GM21526 (cell line): ENCODE measurements around the gene ZNF559.
"Not testable (repeated sequence)": the region's sequence is repeated elsewhere in the genome, so short reads cannot be mapped to it uniquely, and the experiment has no call there.

ENCODE experiments used
- ATAC-seq: cut with Tn5 transposase; IDR thresholded peaks from one replicate; pipeline ENCODE4 v1.9.1; 2021; ENCODE audit warnings: moderate library complexity; ENCODE audit not compliant: unreplicated experiment, low FRiP score

ZNF559 gene

GRCh38 chr19:9323919-9324583 is at the start of gene ZNF559:
Gene ZNF559, plus strand, starts transcription at chr19:9324179. Its CDS starts 14,371 bp downstream, at chr19:9338550.
- peak; percentile 97 for ATAC-seq

DNA sequence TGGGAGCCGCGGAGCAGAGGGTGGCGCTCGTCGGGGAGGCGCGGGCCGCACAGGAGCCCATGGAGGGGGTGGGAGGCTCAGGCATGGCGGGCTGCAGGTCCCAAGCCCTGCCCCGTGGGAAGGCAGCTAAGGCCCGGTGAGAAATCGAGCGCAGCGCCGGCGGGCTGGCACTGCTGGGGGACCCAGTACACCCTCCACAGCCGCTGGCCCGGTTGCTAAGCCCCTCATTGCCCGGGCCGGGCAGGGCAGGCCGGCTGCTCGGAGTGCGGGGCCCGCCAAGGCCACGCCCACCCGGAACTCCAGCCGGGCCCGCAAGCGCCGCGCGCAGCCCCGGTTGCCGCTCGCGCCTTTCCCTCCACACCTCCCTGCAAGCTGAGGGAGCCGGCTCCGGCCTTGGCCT is 40.5 kb upstream of the ZNF559 start:
- ATAC-seq: not testable (repeated sequence)

DNA sequence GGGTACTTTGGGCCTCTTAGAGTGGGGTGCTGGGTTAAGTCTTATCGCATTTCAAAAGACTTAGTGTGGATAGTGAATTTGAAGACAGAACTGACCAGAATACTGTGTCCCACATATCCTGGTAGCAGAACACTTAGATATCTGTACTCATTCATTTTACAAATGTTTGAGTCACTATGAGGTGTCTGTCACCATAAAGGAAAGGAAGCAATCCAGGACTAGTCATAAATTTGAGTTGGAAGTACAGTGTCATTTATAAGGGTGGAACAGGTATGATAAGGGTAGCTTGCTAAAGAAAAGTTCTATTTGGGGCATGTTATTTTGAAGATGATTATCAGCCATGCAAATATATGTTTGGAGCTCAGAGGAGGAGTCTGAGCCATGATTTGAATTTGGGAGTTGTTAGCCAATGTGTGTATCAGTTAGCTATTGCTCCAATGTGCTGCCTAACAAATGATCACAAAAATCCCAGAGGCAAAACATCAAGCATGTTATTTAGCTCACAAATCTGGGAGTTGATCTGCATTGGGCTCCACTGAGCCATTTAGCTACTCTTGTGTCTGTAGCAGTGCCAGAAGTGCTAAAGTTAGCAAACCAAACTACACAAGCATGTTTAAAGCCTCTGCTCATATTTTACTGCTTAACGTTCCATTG is 34.6 kb upstream of the ZNF559 start:
- ATAC-seq: no peak

DNA sequence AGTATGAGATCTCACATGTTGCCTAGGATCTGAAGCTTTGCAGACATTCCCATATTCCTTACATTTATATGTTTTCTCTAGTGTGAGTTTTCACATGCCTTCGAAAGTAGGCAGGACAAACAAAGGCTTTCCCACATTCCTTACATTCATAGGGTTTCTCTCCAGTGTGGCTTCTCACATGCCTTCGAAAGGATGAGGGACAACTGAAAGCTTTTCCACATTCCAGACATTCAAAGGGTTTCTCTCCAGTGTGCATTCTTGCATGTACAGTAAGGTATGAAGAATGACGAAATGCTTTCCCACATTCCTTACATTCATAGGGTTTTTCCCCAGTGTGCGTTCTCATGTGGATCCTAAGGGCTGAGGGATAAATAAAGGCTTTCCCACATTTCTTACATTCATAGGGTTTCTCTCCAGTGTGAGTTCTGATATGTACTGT is 28.5 kb upstream of the ZNF559 start:
- ATAC-seq: no peak

DNA sequence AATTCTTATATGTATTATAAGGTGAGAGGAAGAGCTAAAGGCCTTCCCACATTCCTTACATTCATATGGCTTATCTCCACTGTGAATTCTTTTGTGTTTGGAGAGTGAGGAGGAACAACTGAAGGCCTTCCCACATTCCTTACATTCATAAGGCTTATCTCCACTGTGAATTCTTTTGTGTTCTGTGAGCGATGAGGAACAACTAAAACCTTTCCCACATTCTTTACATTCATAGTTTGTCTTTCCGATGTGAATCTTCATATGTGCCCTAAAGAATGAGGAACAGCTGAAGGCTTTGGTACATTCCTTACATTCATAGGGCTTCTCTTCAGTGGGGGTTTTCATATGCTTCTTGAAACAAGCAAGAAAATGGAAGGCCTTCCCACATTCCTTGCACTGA is 27.6 kb upstream of the ZNF559 start:
- no peak for ATAC-seq

- ATAC-seq: no peak
Observed at GRCh38 chr19:9306443-9306842, 17.5 kb upstream of the ZNF559 start.

GRCh38 chr19:9308091-9308770 is 15.7 kb upstream of the ZNF559 start:
- ATAC-seq: no peak

DNA sequence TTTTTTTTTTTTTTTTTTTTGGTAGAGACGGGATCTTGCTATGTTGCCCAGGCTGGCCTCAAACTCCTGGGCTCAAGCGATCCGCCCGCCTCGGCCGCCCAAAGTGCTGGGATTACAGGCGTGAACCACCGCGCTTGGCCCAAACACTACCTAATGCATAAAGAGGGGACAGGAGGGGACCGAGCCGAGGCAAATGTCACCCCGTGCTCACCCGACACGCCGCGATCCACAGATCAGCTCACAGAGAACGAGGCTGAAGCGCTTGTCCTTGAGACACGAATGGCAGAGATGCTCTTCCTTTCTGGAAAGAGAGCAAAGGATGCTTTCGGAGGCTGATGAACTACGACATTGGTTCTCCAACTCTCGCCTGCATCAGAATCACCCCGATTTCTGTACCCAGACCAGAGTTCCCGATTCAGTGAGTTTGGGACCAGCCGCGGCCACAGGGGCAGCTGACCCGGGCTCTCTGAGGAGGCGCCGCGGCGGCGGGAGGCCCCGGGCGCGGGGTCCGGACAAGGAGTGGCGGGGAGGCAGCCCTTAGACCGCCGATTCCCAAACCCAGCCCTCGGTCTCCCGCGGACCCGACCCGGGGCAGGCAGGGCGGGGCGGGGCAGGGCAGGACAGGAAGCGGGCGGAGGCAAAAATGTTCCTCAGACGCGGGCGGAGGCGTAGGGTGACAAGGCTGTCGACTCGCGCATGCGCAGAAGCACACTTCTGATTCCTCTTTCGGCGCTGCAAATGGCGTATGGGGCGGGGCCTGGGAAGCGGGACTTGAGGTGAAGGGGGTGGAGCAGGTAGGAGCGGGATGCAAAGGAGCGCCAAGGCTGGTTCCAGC is 14.6 kb upstream of the ZNF559 start, which contains the start of gene ZNF699:
TSS of gene ZNF699 (minus strand) at position 700 of the 835 bp plus-strand sequence. CDS start 4,719 bp downstream, outside the sequence.
- peak; percentile 86 for ATAC-seq

- peak; percentile 71 for ATAC-seq
Observed at GRCh38 chr19:9309974-9310446, 14.0 kb upstream of the ZNF559 start.

GRCh38 chr19:9313756-9314155 is 10.2 kb upstream of the ZNF559 start:
- ATAC-seq: no peak

GRCh38 chr19:9321338-9321737 is 2.6 kb upstream of the ZNF559 start:
- no peak for ATAC-seq

DNA sequence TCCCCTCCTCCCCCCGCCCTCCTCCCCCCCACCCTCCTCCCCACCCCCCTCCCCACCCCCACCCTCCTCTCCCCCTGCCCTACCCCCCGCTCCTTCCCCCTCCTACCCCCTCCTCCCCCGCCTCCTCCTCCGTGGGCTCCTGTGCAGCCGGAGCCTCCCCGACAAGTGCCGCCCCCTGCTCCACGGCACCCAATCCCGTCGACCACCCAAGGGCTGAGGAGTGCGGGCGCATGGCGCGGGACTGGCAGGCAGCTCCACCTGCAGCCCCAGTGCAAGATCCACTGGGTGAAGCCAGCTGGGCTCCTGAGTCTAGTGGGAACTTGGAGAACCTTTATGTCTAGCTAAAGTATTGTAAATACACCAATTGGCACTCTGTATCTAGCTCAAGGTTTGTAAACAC is 2.2 kb upstream of the ZNF559 start:
- not testable (repeated sequence) for ATAC-seq

DNA sequence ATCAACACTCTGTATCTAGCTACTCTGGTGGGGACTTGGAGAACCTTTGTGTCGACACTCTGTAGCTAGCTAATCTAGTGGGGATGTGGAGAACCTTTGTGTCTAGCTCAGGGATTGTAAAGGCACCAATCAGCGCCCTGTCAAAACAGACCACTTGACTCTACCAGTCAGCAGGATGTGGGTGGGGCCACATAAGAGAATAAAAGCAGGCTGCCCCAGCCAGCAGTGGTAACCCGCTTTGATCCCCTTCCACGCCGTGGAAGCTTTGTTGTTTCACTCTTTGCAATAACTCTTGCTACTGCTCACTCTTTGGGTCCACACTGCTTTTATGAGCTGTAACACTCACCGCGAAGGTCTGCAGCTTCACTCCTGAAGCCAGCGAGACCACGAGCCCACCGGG is 1.8 kb upstream of the ZNF559 start:
- ATAC-seq: not testable (repeated sequence)

DNA sequence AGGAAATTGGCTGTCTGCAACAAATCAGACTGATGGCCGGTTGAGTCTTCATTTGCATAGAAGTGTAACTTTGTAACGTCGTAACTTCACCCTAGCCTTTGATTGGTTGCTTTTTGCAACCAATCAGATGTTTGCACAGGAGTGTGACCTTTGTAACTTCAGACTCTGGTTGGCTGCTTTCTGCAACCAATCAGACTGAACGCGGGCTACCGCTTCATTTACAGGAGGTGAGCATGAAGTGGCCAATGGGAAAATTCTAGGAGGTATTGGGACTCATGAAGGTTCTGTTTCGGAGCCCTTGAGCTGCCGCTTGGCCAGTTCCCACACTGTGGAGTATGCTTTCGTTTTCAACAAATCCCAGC is 441 bp upstream of the ZNF559 start:
- peak; percentile 24 for ATAC-seq

DNA sequence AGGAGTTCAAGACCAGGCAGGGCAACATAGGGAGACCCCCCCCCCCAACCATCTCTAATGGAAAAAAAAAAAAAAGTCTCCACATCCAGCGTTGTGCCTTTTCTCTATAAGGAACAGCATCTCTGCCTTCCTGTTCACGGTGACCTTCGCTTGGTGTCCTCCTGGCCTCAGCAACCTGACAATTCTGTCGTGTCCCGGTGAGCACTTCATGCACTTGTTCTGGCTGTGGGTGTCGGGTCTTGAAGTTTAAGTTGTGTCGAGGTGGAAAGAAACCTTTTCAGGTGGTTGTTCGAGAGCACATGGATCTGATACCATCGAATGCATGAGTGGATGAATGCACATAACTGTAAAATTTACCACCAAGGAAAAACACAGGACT is 594 bp downstream of the ZNF559 start:
- ATAC-seq: no peak

GRCh38 chr19:9329999-9330398 is 6.0 kb downstream of the ZNF559 start:
- no peak for ATAC-seq

DNA sequence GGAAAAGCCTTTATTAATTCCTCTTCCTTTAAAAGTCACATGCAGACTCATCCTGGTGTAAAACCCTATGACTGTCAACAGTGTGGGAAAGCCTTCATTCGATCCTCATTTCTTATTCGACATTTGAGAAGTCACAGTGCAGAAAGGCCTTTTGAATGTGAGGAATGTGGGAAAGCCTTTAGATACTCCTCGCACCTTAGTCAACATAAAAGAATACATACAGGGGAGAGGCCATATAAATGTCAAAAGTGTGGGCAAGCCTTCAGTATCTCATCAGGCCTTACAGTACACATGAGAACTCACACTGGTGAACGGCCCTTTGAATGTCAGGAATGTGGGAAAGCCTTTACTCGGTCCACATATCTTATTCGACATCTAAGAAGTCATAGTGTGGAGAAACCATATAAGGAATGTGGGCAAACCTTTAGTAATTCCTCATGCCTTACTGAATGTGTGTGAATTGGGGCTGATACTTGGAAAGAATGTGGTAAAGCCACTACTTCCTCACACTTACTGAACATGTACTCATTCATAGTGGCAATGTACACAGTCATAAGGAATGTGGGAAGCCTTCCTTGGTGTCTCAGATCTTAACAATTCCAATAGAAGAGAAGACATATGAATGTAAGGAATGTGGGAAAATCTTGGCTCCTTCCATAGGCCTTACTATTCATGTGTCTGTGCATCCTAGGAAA is 18.8 kb downstream of the ZNF559 start:
- no peak for ATAC-seq

GRCh38 chr19:9345005-9345404 is 21.0 kb downstream of the ZNF559 start:
- ATAC-seq: no peak

DNA sequence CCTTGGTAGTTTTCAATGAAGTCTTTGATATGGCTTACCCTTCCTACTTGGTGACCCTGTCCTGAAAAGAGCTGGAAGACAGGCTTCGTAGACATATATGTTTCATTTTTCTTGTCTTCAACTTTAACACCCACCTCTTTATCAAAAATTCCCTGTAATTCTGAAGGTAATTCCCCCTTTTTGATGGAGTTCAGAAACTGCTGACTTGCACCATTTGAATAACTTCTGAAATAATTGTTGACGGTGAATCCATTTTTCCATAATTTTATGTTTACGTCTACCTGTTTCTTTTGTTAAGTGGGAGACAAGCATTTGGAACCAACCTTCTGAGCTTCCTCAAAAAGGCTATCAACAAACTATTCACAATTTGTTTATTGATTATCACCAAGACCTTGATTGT is 24.3 kb downstream of the ZNF559 start:
- no peak for ATAC-seq

GRCh38 chr19:9348671-9349070 is 24.7 kb downstream of the ZNF559 start:
- ATAC-seq: no peak
